GM18870 (cell line): Measurements from ENCODE around the gene HOXB6.

ENCODE experiments used
- ATAC-seq: cut with Tn5 transposase; IDR thresholded peaks from one replicate; pipeline ENCODE4 v1.9.1; 2021; ENCODE audit warnings: moderate library complexity; ENCODE audit not compliant: unreplicated experiment

The HOXB6 gene

GRCh38 chr17:48583708-48584222, 21.0 kb downstream of the HOXB6 start:
- ATAC-seq, result no peak

- ATAC-seq, result no peak
These were observed 22.1 kb downstream of the HOXB6 start for GRCh38 chr17:48582750-48583069.

GRCh38 chr17:48579760-48580554, 24.8 kb downstream of the HOXB6 start:
- no peak for ATAC-seq

GRCh38 chr17:48579471-48579759, 25.4 kb downstream of the HOXB6 start:
- ATAC-seq, result no peak

- no peak for ATAC-seq
These were observed 25.9 kb downstream of the HOXB6 start for GRCh38 chr17:48578616-48579470.

- no peak for ATAC-seq
These were observed 26.7 kb downstream of the HOXB6 start, which contains the start of gene HOXB4 for GRCh38 chr17:48577946-48578615. Gene HOXB4 (minus strand): TSS chr17:48578350. CDS start chr17:48578319, 31 bp downstream.

GRCh38 chr17:48577330-48577945, 27.3 kb downstream of the HOXB6 start:
- ATAC-seq, result no peak

GRCh38 chr17:48576479-48577309, 28.1 kb downstream of the HOXB6 start:
- no peak for ATAC-seq

- ATAC-seq, result no peak
These were observed 28.9 kb downstream of the HOXB6 start for GRCh38 chr17:48575673-48576478.

GRCh38 chr17:48575066-48575582, 29.7 kb downstream of the HOXB6 start:
- no peak for ATAC-seq

- no peak for ATAC-seq
These were observed 30.2 kb downstream of the HOXB6 start for GRCh38 chr17:48574505-48575065.

GRCh38 chr17:48571826-48572417, 32.9 kb downstream of the HOXB6 start:
- no peak for ATAC-seq

GRCh38 chr17:48571024-48571818, 33.6 kb downstream of the HOXB6 start:
- no peak for ATAC-seq

GRCh38 chr17:48570325-48571023, 34.3 kb downstream of the HOXB6 start:
- ATAC-seq, result no peak

GRCh38 chr17:48569674-48570324, 35.0 kb downstream of the HOXB6 start:
- ATAC-seq, result no peak

GRCh38 chr17:48569240-48569582, 35.6 kb downstream of the HOXB6 start:
- ATAC-seq, result no peak
